ENCODE measurements around the gene BMAL1. TPM values are rescaled to one million over a fixed set of nuclear protein-coding genes. Genes with fewer than 3 reads are reported as not detected.
A peak's percentile ranks its signal among the peaks of the same experiment; 100 is the strongest.

The BMAL1 gene
- total and polyA plus RNA-seq, 2 of the 4 experiments (the other 2 are of a cell fraction), result 8.8 to 9.9 TPM

GRCh38 chr11:13328286-13328685 is 50.7 kb downstream of the BMAL1 start:
- ATAC-seq (ENCODE audit: low read depth), result no peak
- in situ Hi-C loops (cut with MboI; ENCODE audit: low sequenced_read_pairs), result loop anchor here (25.0 kb wide), 1 partner anchor 1016 kb away; no protein-coding TSS in a partner anchor
- BruUV-seq (replicated peaks), result no TSS peak

More at GRCh38 chr11:13328286-13328685, 50.7 kb downstream of the BMAL1 start:
- Histone ChIP-seq H3K4me2 (ENCODE audit: low read depth, low read length) (no peak overlapping the region), H3K4ac (ENCODE audit: low read depth, low read length) (no peak overlapping the region), H4K91ac (ENCODE audit: insufficient read depth, low read depth, low read length) (no peak overlapping the region), H3K9me1 (ENCODE audit: insufficient read depth, low read length) (peaks cover 18% of the 10 kb centered on the region), H2BK20ac (ENCODE audit: low read depth, low read length) (no peak overlapping the region), H3K9me3 (ENCODE audit: control insufficient read depth, insufficient read depth, low read length) (no peaks in the 10 kb centered on the region), H2BK5ac (ENCODE audit: low read depth, low read length, poor library complexity, severe bottlenecking) (no peak overlapping the region), H4K5ac (ENCODE audit: low read depth, low read length) (no peak overlapping the region), H2AK9ac (replicated peaks; ENCODE audit: low read depth, low read length, poor library complexity) (no peak overlapping the region), H2BK120ac (ENCODE audit: low read depth, low read length) (peak overlapping the region; percentile 14; the same call in 1 of the 2 replicates), H3K79me1 (ENCODE audit: low read depth in 1 of 2, low read length in 2 of 2) (peaks cover 31 to 56% of the 10 kb centered on the region in 2 experiments), H3K14ac (replicated peaks; ENCODE audit: low read depth, low read length) (no peak overlapping the region), H3K36me3 (ENCODE audit: control insufficient read depth, insufficient read depth, low read length) (no peaks in the 10 kb centered on the region; the same call in 1 of the 2 replicates), H3K9ac (ENCODE audit: low read depth, low read length) (no peak overlapping the region), H3K4me1 (ENCODE audit: control insufficient read depth, insufficient read depth, low read length) (peaks cover 9% of the 10 kb centered on the region), H3K56ac (ENCODE audit: extremely low read depth, insufficient read depth, low read length) (no peak overlapping the region), H3K27ac (ENCODE audit: insufficient read depth, low read length) (no peak overlapping the region), H2AFZ (replicated peaks; ENCODE audit: low read length, poor library complexity) (no peak overlapping the region), H2BK15ac (ENCODE audit: low read depth, low read length) (no peak overlapping the region), H3K23ac (ENCODE audit: low read depth, low read length) (no peak overlapping the region), H3K4me3 (ENCODE audit: insufficient read depth, low read depth, low read length) (no peak overlapping the region), H2AK5ac (ENCODE audit: low read depth, low read length) (no peak overlapping the region), H4K8ac (ENCODE audit: low read depth in 2 of 2, low read length in 2 of 2) (no peak overlapping the region), H3K27me3 (ENCODE audit: control insufficient read depth, insufficient read depth, low read length) (no peaks in the 10 kb centered on the region), H4K20me1 (ENCODE audit: insufficient read depth, low read length) (no peaks in the 10 kb centered on the region), H3K18ac (ENCODE audit: low read depth, low read length) (no peak overlapping the region)
- CTCF ChIA-PET, result interaction anchor here (0.8 kb wide), 1 partner anchor 41 kb away, joined by 3 read pairs; no protein-coding TSS in a partner anchor
- no peak for DNase-seq
- dilution Hi-C loops (cut with HindIII; ENCODE audit: low sequenced_read_pairs, unreplicated experiment) (no loop called here), intact Hi-C loops (cut with micrococcal nuclease) (no loop called here)
- TF ChIP-seq CHD1 (IDR thresholded peaks at IDR 0.05; ENCODE audit: low read depth, low read length) (no peak), RFX5 (IDR thresholded peaks at IDR 0.05; ENCODE audit: low read depth, low read length) (no peak), BHLHE40 (IDR thresholded peaks at IDR 0.05; ENCODE audit: low read depth, low read length) (no peak), RCOR1 (IDR thresholded peaks at IDR 0.05; ENCODE audit: insufficient replicate concordance, low read length) (no peak), SMC3 (IDR thresholded peaks at IDR 0.05; ENCODE audit: low read depth, low read length) (no peak), MAZ (IDR thresholded peaks at IDR 0.05; ENCODE audit: borderline replicate concordance, low read depth, low read length) (no peak), NFE2L2 (IDR thresholded peaks at IDR 0.05; ENCODE audit: low read depth, low read length) (no peak), RAD21 (IDR thresholded peaks at IDR 0.05; ENCODE audit: low read length) (no peak), ELK1 (IDR thresholded peaks at IDR 0.05; ENCODE audit: borderline replicate concordance, low read depth, low read length) (no peak), CEBPB (IDR thresholded peaks at IDR 0.05; ENCODE audit: low read depth, low read length) (no peak), FOS (IDR thresholded peaks at IDR 0.05; ENCODE audit: low read depth, low read length) (no peak), MXI1 (IDR thresholded peaks at IDR 0.05; ENCODE audit: borderline replicate concordance, low read depth, low read length) (no peak), MAFK (IDR thresholded peaks at IDR 0.05; ENCODE audit: low read depth, low read length) (no peak), POLR2A (IDR thresholded peaks at IDR 0.05; ENCODE audit: low read depth, low read length) (no peak)
- 50% methylated on average over 1 of the region's 5 CpGs; no CpG with 5 or more reads in 1 of the 2 experiments for WGBS, 2 experiments (ENCODE audit: extremely low coverage in 2 of 2, insufficient read length in 1 of 2)
- POLR2A ChIA-PET (ENCODE audit: unreplicated experiment), result no interaction called here

Measured in IMR-90 (cell line).